ENCODE results near the gene ADAM15. TPM values are rescaled to one million over a fixed set of nuclear protein-coding genes. Genes with fewer than 3 reads are reported as not detected.

The ADAM15 gene
- total RNA-seq, 4 donors from 2014 or later, result 232 to 289 (median 279) TPM

DNA sequence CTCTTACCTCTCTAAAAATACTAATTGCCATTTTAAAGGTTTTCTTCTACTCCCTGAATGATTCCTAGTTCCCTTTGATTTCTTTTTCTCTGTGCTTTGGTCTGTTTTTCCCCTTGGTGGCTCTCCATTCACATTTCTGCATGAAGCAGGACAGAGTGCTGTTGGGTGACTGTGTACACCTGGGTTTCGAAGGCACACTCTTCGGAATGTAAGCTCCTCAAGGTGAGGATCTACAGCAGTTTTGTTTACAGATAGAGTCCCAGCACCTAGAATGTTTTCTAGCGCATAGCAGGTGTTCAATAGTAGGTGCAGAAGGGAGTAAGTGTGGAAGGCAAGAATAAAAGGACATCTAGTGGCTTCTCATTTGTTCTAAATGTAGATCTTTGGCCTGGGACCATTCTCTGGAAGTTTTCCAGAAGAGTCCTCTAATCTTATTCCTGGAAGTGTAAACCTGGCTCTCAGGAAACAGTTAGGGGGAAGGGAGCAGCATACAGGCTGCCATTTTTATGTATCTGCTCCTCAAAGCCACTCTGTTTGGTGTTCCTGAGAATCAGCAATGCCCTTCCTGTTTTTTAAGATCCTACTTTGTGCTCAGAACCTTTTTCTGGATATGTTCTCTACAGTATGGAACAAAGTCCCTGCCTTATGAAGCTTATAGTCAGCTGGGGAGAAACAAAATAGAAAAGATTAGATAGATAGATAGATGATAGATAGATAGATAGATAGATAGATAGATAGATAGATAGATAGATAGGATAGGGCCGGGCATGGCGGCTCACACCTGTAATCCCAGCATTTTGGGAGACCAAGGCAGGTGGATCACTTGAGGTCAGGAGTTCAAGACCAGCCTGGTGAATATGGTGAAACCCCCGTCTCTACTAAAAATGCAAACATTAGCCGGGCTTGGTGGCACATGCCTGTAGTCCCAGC lies 53.8 kb downstream of the ADAM15 start:
- DNase-seq (ENCODE audit: low spot score in 2 of 2), result no peak
- no peak for TF ChIP-seq POLR2A (IDR thresholded peaks at IDR 0.05)
- TF ChIP-seq CTCF (IDR thresholded peaks at IDR 0.05), result no peak
- H3K4me3 ChIP-seq (ENCODE audit: low read depth, poor library complexity, severe bottlenecking), result no peak overlapping the region
- 83 to 84% methylated on average over 7 of the region's 7 CpGs for WGBS, 2 donors
- intact Hi-C loops (cut with DNase I; ENCODE audit: low total_unique reads), result no loop called here

DNA sequence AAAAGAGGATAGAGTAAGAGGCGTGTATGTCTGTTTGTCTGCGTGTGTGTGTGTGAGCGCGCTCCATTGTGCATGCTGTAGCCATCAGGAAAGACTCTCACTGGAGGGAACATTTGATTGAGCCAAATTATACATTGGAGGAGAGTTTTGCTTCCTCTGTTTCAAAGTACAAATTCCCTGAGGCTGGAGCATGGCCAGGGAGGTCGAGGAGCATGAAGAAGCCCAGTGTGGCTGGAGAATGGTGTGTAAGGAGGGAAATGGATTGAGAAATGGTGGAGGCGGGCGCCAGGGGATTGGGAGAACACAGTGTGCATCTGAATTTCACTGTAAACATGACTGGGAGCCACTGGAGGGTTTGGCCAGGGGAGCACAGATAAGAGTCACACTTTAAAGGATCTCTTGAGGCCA lies 54.5 kb downstream of the ADAM15 start:
- no peak overlapping the region for H3K4me3 ChIP-seq (ENCODE audit: low read depth, poor library complexity, severe bottlenecking)
- intact Hi-C loops (cut with DNase I; ENCODE audit: low total_unique reads), result no loop called here

DNA sequence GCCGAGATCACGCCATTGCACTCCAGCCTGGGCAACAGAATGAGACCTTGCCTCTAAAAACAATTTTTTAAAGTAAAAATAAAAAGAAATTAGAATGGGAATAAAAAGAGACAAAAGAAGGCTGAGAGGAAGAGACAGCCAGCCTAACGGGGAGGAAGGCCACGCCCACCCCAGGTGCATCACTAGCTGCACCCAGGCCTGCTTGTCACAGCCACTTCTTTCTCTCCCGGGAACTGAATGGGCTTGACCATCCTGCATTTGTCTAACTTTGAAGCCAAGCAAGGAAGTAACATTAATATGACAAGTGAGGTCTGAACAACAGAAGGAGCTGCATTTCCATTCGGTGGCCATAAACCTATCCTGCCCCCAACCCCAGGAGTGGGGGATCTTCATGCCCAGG lies 55.7 kb downstream of the ADAM15 start:
- DNase-seq (ENCODE audit: low spot score in 2 of 2), result no peak
- no peak overlapping the region for H3K4me3 ChIP-seq (ENCODE audit: low read depth, poor library complexity, severe bottlenecking)
- WGBS, 2 donors, result 85 to 89% methylated on average over 6 of the region's 6 CpGs
- no peak for TF ChIP-seq POLR2A (IDR thresholded peaks at IDR 0.05)
- intact Hi-C loops (cut with DNase I; ENCODE audit: low total_unique reads), result no loop called here

More for the DNA sequence above, 54.5 kb downstream of the ADAM15 start:
- no peak for TF ChIP-seq POLR2A (IDR thresholded peaks at IDR 0.05)
- no peak for DNase-seq (ENCODE audit: low spot score in 2 of 2)
- WGBS, 2 donors, result 77 to 81% methylated on average over 7 of the region's 7 CpGs

GRCh38 chr1:155107309-155108264 lies 56.5 kb downstream of the ADAM15 start:
- TF ChIP-seq POLR2A (IDR thresholded peaks at IDR 0.05) (no peak), CTCF (IDR thresholded peaks at IDR 0.05) (no peak)
- H3K4me3 ChIP-seq (ENCODE audit: low read depth, poor library complexity, severe bottlenecking), result no peak overlapping the region
- DNase-seq (ENCODE audit: low spot score in 2 of 2), result no peak
- 83 to 85% methylated on average over 12 of the region's 12 CpGs for WGBS, 2 donors
- intact Hi-C loops (cut with DNase I; ENCODE audit: low total_unique reads), result no loop called here

- TF ChIP-seq POLR2A (IDR thresholded peaks at IDR 0.05) (no peak), CTCF (IDR thresholded peaks at IDR 0.05) (no peak)
- intact Hi-C loops (cut with DNase I; ENCODE audit: low total_unique reads), result no loop called here
- DNase-seq (ENCODE audit: low spot score in 2 of 2), result no peak
- no peak overlapping the region for H3K4me3 ChIP-seq (ENCODE audit: low read depth, poor library complexity, severe bottlenecking)
- 72 to 82% methylated on average over 5 of the region's 5 CpGs for WGBS, 2 donors
Measured at GRCh38 chr1:155108296-155108695, 57.2 kb downstream of the ADAM15 start.

DNA sequence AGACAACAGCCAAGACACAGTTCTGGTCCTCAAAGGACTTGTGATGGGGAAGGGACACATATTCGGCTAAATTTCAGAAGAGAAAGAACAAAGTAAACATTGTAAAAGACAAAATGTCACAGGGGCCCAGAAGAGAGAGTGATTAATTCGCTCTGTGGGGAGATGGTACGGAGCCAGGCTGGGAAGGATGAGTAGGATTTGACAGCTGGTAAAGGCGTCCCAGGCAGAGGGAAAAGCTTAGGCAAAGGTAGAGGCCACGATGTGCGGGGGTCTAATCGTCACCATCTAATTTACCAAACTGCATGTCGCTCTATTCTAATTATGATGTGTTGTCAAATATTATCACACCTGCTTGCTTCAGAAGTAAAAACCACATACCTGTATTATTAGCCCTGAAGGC lies 59.3 kb downstream of the ADAM15 start:
- no peak for DNase-seq (ENCODE audit: low spot score in 2 of 2)
- TF ChIP-seq CTCF (IDR thresholded peaks at IDR 0.05), result no peak
- TF ChIP-seq POLR2A (IDR thresholded peaks at IDR 0.05), result no peak
- no peak overlapping the region for H3K4me3 ChIP-seq (ENCODE audit: low read depth, poor library complexity, severe bottlenecking)
- intact Hi-C loops (cut with DNase I; ENCODE audit: low total_unique reads), result no loop called here
- 78 to 85% methylated on average over 8 of the region's 8 CpGs for WGBS, 2 donors

Data from lower leg skin (tissue), 4 donors.